Erythroblast (primary cell): ENCODE results near the gene NCCRP1.

Experiments used
- GATA1 ChIP-seq: IDR thresholded peaks from 2 replicates; pipeline ENCODE4 v1.6.1; 2011; ENCODE audit warnings: low read depth, mild to moderate bottlenecking, control low read depth, low read length, moderate library complexity
- POLR2A ChIP-seq: IDR thresholded peaks from 2 replicates; pipeline ENCODE4 v1.6.1; 2011; ENCODE audit warnings: mild to moderate bottlenecking, low read length

DNA sequence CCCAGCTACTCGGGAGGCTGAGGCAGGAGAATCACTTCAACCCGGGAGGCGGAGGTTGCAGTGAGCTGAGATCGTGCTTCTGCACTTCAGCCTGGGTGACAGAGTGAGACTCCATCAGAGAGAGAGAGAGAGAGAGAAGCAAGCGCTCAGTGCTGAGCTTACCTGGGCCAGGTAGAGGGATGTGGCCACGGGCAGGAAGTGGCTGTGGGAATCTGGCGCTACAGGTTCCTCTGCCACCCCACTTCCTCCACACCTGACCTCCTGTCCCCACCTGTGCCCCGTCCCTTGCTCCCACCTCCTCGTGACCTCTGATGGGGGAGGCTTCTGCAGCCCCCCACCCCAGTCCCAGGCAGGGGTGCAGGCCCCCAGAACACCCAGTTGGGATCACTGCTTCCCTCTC, 1.0 kb upstream of the NCCRP1 start:
- TF ChIP-seq POLR2A (no peak), GATA1 (no peak)
